Sigmoid colon (tissue), 4 donors: ENCODE measurements around the gene SLC34A3.

Experiments
- CTCF ChIP-seq, 4 experiments: fragments of 450-650 bp in 3 of 4; fragments of 200-600 bp in 1 of 4; IDR thresholded peaks; one replicate each; pipeline ENCODE4 v1.5.1; 2016 to 2019; ENCODE audit warnings: antibody characterized with exemption in 4 of 4, mild to moderate bottlenecking in 3 of 4, moderate library complexity in 2 of 4
- EP300 ChIP-seq, 4 donors: sonication (generic); formaldehyde crosslinking; IDR thresholded peaks; one replicate each; pipeline ENCODE4 v1.6.1; 2017; ENCODE audit warnings: antibody characterized with exemption in 4 of 4
- POLR2A ChIP-seq, 2 donors: fragments of 450-650 bp; IDR thresholded peaks; one replicate each; pipeline ENCODE4 v1.6.1; 2016; ENCODE audit warnings: antibody characterized with exemption in 2 of 2, mild to moderate bottlenecking in 2 of 2, moderate library complexity in 2 of 2
- POLR2AphosphoS5 ChIP-seq, 4 donors: sonication (generic); formaldehyde crosslinking; IDR thresholded peaks; one replicate each; pipeline ENCODE4 v1.6.1; 2017; ENCODE audit warnings: antibody characterized with exemption in 4 of 4

DNA sequence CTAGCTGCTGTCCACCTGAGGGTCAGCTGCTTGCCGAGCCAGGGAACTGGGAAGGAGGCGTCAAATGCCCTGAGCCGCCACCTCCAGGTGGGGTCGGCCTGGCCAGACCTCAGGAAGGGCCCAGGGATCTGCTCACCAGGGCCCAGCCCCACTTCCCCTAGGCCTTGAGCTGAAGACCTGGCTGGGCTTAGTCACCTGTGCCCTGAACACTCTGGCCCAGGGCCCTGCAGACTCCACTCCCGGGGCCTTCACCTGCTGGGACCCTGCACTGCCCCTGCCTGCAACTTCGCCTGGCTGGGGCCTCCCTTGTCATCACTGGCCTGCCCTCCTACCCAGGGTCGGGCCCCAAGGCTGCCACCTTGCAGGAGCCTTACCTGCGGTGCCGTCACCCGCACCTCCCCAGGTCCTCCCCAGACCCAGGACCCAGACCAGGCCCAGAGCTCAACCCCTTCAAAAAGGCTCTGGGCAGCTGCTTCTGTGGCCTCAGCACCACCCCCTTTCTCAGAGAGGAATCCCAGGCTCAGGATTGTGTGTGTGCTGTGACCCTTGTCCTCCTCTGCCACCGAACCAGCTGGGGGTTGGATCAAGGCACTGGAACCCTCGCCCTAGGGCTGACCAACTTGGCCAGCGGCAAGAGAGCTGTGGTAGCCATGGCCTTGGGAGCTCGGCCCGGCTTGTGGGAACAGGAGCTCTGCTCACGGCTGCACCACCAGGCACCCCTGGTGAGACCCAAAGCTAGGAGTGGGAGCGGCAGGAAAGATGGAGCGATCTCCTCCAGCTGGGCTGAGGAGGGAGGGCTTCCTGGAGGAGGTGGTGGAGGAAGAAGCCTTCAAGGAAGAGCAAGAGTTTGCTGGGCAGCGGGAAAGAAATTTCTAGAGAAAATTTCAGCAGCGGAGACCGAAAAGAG lies 23.3 kb downstream of the SLC34A3 start:
- no peak for TF ChIP-seq POLR2AphosphoS5 (IDR thresholded peaks at IDR 0.05)
- TF ChIP-seq CTCF (IDR thresholded peaks at IDR 0.05), result no peak
- TF ChIP-seq POLR2A (IDR thresholded peaks at IDR 0.05), result no peak
- no peak for TF ChIP-seq EP300 (IDR thresholded peaks at IDR 0.05)
